ENCODE results near the gene GAGE12J.
"Not testable (repeated sequence)": the region's sequence is repeated elsewhere in the genome, so short reads cannot be mapped to it uniquely, and the experiment has no call there.

Gene GAGE12J

DNA sequence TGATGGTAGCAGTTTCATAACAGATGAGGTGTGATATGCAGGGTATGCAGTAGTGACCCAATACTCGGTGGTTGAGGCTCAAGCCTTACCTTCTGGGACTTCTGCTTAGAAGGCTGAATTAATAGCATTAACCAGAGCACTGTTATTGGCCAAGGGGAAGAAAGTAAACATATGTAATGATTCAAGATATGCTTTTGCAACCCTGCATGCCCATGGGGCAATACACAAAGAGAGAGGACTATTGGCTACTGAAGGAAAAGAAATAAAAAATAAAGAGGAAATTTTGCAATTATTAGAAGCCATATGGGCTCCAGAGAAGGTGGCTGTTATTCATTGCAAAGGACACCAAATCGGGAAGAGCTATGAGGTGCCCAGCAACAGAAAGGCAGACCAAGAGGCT lies 9.7 kb upstream of the GAGE12J start:
- no peak for DNase-seq

DNA sequence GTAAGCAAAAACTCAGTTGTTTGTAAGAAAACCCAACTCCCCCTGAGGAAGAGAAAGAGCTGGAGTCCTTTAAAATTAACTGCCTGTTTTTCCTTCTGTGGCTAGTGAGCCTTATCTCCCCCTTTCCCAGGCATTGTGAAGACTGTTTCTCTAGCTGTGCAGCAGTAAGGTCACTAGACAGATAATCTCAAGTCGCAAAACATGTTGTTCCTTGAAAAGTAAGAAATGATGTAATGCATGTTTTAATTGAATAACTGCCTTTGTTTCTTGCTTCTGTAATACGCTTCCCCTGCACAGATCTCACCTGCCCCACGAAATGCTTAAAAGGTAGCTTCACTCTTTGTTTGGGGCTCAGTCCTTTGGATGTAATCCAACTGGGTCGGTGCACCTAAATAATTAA lies 5.8 kb upstream of the GAGE12J start:
- DNase-seq = no peak

DNA sequence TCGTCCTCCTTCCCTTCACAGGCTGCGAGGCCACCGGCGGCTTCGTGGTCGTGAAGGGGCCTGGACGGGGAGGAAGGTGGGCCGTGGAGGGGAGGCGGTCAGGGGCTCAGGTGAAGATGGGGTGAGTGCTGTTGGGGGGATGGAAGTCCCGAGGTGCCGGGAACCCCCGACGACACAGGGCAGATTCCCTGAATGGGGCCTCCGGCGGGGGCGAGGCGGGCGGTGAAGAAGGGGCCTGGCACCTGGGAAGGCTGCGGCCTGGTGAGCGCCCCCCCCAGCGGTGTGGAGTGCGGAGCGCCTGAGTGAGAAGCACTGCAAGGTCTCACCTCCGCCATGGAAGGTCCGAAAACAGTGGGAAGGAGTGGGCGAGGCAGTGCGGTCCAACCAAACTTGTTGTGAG lies 429 bp downstream of the GAGE12J start:
- DNase-seq = not testable (repeated sequence)

DNA sequence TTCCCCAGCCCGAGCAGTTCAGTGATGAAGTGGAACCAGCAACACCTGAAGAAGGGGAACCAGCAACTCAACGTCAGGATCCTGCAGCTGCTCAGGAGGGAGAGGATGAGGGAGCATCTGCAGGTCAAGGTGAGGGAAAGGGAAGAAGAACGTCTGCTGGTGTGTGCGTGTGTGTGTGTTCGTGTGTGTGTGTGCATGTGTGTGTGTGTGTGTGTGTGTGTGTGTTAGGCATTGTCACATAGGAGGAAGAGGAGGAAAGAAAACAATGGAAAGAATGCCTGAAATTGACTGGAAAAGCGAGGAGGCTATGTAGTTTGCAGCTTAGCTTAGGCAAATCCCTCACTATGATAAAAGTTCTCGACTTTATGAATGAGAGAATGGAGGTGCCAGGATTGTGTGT lies 1.9 kb downstream of the GAGE12J start:
- DNase-seq = not testable (repeated sequence)

DNA sequence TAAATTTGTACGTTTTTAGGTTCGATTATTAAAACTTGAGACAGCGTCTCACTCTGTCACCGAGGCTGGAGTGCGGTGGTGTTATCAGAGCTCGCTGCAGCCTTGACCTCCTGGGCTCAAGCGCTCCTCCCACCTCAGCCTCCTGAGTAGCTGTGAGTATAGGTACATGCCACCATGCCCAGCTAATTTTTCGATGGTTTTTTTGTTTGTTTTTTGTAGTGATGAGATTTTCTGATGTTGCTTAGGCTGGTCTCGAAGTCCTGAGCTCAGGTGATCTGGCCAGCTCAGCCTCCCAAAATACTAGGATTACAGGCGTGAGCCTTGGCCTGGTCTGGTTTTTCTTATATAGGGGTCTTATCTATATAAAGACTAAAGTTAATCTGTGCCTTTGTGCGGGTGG lies 8.6 kb downstream of the GAGE12J start:
- DNase-seq = not testable (repeated sequence)

DNA sequence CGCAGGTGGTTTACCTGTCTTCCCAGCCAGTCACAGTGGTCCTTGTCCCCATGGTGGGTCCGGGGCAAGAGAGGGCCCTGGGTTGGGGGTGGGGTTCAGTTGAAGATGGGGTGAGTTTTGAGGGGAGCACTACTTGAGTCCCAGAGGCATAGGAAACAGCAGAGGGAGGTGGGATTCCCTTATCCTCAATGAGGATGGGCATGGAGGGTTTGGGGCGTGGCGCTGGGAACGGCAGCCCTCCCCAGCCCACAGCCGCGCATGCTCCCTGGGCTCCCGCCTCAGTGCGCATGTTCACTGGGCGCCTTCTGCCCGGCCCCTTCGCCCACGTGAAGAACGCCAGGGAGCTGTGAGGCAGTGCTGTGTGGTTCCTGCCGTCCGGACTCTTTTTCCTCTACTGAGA lies 9.4 kb downstream of the GAGE12J start, which contains the start of gene GAGE13:
Gene GAGE13, plus strand, starts transcription at position 301 of the 400 bp plus-strand sequence. CDS start 1,156 bp downstream, outside the sequence.
- DNase-seq = not testable (repeated sequence)

DNA sequence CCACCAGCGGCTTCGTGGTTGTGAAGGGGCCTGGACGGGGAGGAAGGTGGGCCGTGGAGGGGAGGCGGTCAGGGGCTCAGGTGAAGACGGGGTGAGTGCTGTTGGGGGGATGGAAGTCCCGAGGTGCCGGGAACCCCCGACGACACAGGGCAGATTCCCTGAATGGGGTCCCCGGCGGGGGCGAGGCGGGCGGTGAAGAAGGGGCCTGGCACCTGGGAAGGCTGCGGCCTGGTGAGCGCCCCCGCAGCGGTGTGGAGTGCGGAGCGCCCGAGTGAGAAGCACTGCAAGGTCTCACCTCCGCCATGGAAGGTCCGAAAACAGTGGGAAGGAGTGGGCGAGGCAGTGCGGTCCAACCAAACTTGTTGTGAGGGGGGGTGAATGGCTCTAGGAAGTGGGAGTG lies 10.0 kb downstream of the GAGE12J start:
- DNase-seq = not testable (repeated sequence)

DNA sequence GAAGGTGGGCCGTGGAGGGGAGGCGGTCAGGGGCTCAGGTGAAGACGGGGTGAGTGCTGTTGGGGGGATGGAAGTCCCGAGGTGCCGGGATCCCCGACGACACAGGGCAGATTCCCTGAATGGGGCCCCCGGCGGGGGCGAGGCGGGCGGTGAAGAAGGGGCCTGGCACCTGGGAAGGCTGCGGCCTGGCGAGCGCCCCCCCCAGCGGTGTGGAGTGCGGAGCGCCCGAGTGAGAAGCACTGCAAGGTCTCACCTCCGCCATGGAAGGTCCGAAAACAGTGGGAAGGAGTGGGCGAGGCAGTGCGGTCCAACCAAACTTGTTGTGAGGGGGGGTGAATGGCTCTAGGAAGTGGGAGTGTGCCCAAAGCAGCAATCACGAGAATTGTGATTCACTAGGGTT lies 19.6 kb downstream of the GAGE12J start:
- not testable (repeated sequence) for DNase-seq

DNA sequence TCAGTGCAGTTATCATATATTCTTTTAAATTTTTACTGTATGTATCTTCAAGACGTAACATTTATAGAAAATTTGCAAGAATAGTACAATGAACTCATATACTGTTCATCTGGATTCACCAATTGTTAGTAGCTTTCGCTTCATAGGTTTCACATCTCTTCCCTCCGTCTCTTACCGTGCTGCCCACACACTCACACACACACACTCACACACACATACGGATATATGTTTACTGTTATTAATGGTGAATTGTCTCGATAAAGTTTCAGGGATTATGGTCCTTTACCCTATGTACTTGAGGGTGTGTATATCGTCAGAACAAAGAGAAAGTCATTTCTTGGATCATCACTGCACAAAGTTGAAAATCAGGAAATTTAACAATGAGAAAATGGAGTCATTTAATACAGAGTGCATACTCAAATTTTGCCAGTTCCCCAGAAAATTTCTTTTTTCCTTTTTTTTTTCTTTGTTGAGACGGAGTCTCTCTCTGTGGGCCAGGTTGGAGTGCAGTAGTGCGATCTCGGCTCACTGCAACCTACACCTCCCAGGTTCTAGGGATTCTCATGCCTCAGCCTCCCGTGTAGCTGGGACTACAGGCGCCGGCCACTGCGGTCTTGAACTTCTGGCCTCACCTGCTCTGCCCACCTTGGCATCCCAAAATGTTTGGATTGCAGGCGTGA lies 22.8 kb downstream of the GAGE12J start:
- DNase-seq = not testable (repeated sequence)

DNA sequence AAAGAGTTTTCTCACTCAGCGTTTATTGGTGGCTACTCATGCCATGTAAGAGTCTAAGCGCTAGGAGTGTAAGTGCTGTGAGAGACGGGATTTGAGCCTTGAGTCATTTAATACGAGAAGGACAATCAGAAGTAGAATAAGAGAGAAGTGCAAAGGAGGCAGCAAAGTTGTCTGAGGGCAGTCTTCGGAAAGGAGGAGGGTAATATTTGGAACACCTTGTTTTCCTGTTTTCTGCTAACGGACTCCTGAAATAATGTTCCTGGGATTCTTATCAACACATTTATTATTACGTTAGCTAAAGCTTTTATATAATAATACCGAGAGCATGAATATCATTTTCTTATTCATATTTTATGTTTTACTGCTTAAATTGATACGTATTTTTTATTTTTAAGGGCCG lies 23.6 kb downstream of the GAGE12J start:
- DNase-seq = not testable (repeated sequence)

DNA sequence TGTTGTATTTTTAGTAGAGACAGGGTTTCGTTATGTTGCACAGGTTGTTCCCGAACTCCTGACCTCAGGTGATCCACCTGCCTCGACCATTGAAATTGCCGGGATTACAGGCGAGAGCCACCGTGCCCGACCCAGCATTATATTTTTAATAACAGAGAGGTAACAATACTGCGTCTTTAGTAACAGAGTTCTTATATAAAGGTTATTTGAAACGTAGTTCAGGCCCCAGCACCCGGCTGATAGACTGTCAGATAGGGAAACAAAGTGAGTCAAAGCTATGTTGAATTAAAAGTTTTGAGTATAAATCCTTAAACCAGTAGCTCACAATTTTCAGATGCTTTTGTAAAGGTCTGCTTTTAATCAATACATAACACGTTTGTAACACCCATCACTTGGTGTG lies 24.3 kb downstream of the GAGE12J start:
- not testable (repeated sequence) for DNase-seq

Data from activated T-cell treated with anti-CD3 and anti-CD28 coated beads for 4 hours (primary cell).